ENCODE measurements around the gene CFAP57.

GRCh38 chr1:43271186-43272118, 99.3 kb downstream of the CFAP57 start:
- no peak for TF ChIP-seq EZH2 (IDR thresholded peaks at IDR 0.05; ENCODE audit: borderline replicate concordance, low read depth, low read length, severe bottlenecking)
- no peak for TF ChIP-seq CTCF (IDR thresholded peaks at IDR 0.05; ENCODE audit: borderline replicate concordance, extremely low read depth, low read length, poor library complexity, severe bottlenecking)
